Right cardiac atrium (tissue), 5 donors: ENCODE results near the gene FBXO3. TPM values are rescaled to one million over a fixed set of nuclear protein-coding genes. Genes with fewer than 3 reads are reported as not detected.
A peak's percentile ranks its signal among the peaks of the same experiment; 100 is the strongest.

ENCODE experiments used
- ATAC-seq, 2 donors: fragments of 200-7000 bp; cut with Tn5 transposase; one replicate each; pipeline versions ENCODE4 v1.8.0 to v1.9.1; 2020; ENCODE audit warnings: moderate library complexity in 2 of 2, mild to moderate bottlenecking in 1 of 2
- DNase-seq, 3 donors: peaks; one replicate each; pipeline ENCODE4 v3.0.0-alpha.2; 2020
- H3K27ac ChIP-seq: one replicate; pipeline ENCODE4 v1.5.1; 2013; ENCODE audit warnings: mild to moderate bottlenecking, low read length, control low read depth, moderate library complexity
- H3K27me3 ChIP-seq: one replicate; pipeline ENCODE4 v1.6.1; 2013; ENCODE audit not compliant: control insufficient read depth, insufficient read depth
- H3K4me1 ChIP-seq: one replicate; pipeline ENCODE4 v1.6.1; 2013; ENCODE audit warnings: low read length; ENCODE audit not compliant: control insufficient read depth, insufficient read depth
- H3K4me3 ChIP-seq: one replicate; pipeline ENCODE4 v1.5.1; 2013; ENCODE audit warnings: low read length, control low read depth
- H3K9me3 ChIP-seq: one replicate; pipeline ENCODE4 v1.6.1; 2013; ENCODE audit warnings: low read length; ENCODE audit not compliant: control insufficient read depth
- WGBS: extraction: QIAGEN DNeasy Blood & Tissue Kit; methylation state at CpG from one replicate; pipeline ENCODE4 v1.1.7; 2013; 5-methylcytosine and 5-hydroxymethylcytosine counted together
- intact Hi-C, 4 donors: fragments of 100-400 bp; cut with DNase I; formaldehyde crosslinking; loops; one replicate each; pipeline versions ENCODE4 v1.11.0 to v1.14.0; 2022 to 2023
- polyA plus RNA-seq: library from polyadenylated mRNA; stranded (reverse); fragments of 200-250 nt; gene quantifications from one replicate; pipeline ENCODE4 v1.2.3, GENCODE V29; 2013
- total RNA-seq, 4 donors: library from RNA; stranded (reverse); fragmentation: NEBNext Ultra II Directional; extraction: Animal tissue kit (Norgen Biotek cat#: 25700); gene quantifications; one replicate each; pipeline ENCODE4 v1.2.1, GENCODE V29; 2021
- donor health status: healthy with polysubstance abuse.
- donor health status: DM: no; HTN: yes; CAD: no.
- donor health status: DM: no; HTN: no; CAD: no.
- donor health status: DM: no; HTN: yes; CAD: no; lungs with severe emphysema.
- donor health status: DM: yes; HTN: yes; CAD: no.

Gene FBXO3
- total and polyA plus RNA-seq, 5 donors = 27.3 to 40.8 (median 38.6) TPM

DNA sequence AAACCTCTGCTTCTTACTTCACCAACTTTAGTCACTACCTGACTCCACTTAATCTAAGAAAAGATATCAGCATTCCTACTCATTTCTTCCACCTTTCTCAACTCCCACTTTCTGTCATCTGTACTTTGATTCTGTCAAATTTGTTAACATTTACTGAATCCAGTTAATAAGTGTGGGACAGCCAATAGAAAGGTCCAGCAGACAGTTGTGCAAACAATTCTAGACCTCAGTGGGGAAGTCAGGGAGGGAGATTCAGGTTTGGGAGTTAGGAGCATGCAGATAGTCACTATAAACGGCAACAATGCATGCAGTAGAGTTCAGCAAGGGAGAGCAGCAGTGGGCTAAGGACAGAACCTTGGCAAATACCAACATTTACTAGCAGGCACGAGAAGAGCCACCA, 4.1 kb downstream of the FBXO3 start:
- H3K27me3 ChIP-seq = no peaks in the 10 kb centered on the region
- DNase-seq (no peak), ATAC-seq (no peak)
- no peak overlapping the region for H3K4me3 ChIP-seq
- H3K4me1 ChIP-seq = peaks cover 5% of the 10 kb centered on the region
- intact Hi-C loops = no loop called here
- no peak overlapping the region for H3K27ac ChIP-seq
- H3K9me3 ChIP-seq = no peaks in the 10 kb centered on the region
- WGBS = 45% methylated on average over 2 of the region's 2 CpGs

DNA sequence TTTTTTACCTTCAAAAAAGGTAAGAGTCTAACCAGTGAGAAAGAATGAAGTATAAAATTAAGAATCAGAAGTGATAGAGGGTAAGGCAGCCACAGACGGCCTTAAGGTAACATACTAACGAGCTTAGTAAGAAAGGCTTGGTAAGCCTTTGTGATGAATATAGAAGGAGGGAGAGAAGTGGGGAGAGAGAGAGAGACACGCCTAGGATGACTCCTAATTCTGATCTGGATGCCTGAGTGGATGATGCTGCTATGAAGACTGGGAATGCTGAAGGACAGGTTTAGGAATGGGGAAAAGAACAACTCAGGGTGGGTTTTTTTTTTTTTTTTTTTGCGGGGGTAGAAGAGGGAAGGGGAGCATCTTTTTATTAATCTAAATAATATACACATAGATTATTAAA, 4.8 kb downstream of the FBXO3 start:
- DNase-seq = no peak
- no peak for ATAC-seq
- no peaks in the 10 kb centered on the region for H3K27me3 ChIP-seq
- 86% methylated on average over 4 of the region's 4 CpGs for WGBS
- intact Hi-C loops = no loop called here
- H3K4me1 ChIP-seq = peaks cover 5% of the 10 kb centered on the region
- no peak overlapping the region for H3K27ac ChIP-seq
- H3K9me3 ChIP-seq = no peaks in the 10 kb centered on the region
- no peak overlapping the region for H3K4me3 ChIP-seq

DNA sequence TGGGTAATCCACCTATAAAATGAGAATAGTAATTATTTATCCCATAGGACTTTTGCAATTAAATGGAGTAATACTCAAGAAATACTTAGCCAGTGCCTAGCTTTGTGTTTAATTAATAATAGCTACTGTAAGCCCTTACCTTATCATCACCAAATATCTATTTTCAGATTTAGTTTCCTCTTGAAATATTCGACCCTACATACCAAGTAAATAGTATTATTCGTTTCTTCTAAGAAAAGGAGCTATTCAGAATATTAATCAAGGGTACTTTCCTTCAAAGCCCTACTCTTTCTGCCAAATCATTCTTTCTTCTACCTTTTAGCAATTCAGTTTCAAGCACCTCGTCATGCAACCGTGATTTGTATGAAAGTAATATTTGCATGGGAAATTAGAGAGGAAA, 6.7 kb downstream of the FBXO3 start:
- intact Hi-C loops = no loop called here
- H3K4me3 ChIP-seq = no peak overlapping the region
- no peak overlapping the region for H3K27ac ChIP-seq
- no peaks in the 10 kb centered on the region for H3K27me3 ChIP-seq
- no peak for ATAC-seq
- 91% methylated on average over 4 of the region's 4 CpGs for WGBS
- peaks cover 4% of the 10 kb centered on the region for H3K4me1 ChIP-seq
- DNase-seq = no peak
- H3K9me3 ChIP-seq = no peaks in the 10 kb centered on the region

DNA sequence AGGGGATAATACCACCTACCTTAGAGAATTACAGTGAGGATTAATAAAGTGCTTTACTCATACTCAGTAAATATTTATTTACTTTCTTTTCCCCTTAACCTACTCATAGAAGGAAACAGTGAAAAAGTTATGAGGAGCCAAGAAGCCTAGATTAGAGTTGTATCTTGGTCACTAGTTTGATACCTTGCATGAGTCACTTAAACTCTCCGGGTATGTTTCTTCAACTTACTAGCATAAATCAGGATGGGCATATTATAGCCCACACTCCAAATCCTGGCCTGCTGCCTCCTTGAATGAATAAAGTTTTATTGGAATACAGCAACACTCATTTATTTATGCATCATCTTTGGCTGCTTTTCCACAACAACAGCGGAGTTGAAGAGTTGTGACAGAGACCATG, 8.2 kb downstream of the FBXO3 start:
- Histone ChIP-seq H3K4me1 (no peaks in the 10 kb centered on the region), H3K4me3 (no peak overlapping the region), H3K27ac (no peak overlapping the region), H3K27me3 (no peaks in the 10 kb centered on the region), H3K9me3 (no peaks in the 10 kb centered on the region)
- 94% methylated on average over 2 of the region's 2 CpGs for WGBS
- intact Hi-C loops = no loop called here
- no peak for DNase-seq
- no peak for ATAC-seq

DNA sequence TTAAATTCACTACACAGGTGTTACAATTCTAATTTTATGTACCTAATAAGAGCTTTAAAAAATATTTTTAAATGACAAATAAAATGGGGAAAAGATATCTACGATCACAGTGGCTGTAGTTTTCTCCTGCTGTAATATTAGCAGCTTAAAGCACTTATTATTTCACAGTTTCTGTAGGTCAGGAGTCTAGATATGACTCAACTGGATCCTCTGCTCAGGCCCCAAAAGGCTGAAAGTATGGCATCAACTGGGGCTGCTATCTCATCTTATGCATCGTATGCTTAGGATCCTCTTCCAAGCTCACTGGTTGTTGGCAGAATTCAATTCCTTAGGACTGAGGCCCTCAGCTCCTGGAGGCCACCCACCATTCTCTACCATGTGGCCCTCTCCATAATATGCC, 12.8 kb downstream of the FBXO3 start:
- Histone ChIP-seq H3K4me1 (no peaks in the 10 kb centered on the region), H3K4me3 (no peak overlapping the region), H3K27ac (no peak overlapping the region), H3K27me3 (no peaks in the 10 kb centered on the region), H3K9me3 (no peaks in the 10 kb centered on the region)
- DNase-seq (no peak), ATAC-seq (no peak)
- intact Hi-C loops = no loop called here
- WGBS = 90% methylated on average over 2 of the region's 2 CpGs

DNA sequence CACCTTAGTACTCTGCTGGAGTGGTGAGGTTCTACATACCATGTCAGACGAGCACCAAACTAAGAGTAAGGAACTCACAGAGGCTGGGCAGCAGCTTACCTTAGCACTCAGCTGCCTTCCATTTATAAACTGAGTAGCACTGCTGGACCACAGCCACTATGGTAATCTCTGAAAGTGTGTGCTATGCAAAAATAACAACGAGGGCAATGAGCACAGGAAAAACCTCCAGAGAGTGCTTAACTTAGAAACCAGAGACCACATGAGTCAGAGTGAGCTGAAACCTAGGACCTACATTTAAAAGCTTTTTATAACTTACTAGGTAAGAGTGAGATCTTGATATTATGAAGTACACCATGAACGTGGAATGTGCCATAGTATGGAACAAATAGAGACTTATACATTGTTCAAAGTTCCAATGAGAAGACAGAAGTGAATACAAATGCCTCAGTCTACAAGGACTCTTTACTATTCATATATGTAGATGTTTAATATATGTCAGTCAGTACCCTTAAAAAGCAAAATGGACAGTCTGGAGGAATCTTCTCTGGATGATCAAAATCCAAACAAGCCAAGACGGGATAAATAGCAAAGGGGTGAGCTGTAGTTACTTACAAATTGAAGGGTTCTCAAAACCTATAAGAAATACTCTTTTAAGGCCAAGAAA, 20.9 kb downstream of the FBXO3 start:
- ATAC-seq = peak; percentile 84 to 88
- H3K9me3 ChIP-seq = no peaks in the 10 kb centered on the region
- WGBS = 41% methylated on average over 4 of the region's 4 CpGs
- peak overlapping the region; percentile 57 for H3K27ac ChIP-seq
- H3K4me1 ChIP-seq = no peaks in the 10 kb centered on the region
- no peaks in the 10 kb centered on the region for H3K27me3 ChIP-seq
- H3K4me3 ChIP-seq = no peak overlapping the region
- no peak for DNase-seq
- intact Hi-C loops = no loop called here

DNA sequence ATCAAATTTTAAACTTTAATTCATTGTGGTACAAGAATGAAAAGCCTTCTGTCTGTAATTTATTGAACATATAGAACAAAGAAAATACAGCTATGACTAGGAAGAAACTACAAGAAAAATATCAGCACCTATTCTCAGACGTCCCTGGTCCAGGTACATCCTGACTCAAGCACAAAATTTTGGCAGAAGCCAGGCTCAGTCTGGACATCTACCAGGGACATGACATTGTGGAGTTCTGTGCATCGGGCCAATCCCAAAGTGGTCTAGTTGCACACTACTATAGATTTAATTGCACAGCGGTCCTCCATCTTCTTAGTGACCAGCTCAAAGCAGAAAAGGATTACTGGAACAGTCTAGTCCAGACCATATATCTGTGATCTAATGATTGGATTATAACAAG, 22.4 kb downstream of the FBXO3 start:
- Histone ChIP-seq H3K4me1 (no peaks in the 10 kb centered on the region), H3K27me3 (no peaks in the 10 kb centered on the region), H3K4me3 (no peak overlapping the region), H3K27ac (no peak overlapping the region), H3K9me3 (no peaks in the 10 kb centered on the region)
- DNase-seq (no peak), ATAC-seq (no peak)
- WGBS = 77% methylated on average over 3 of the region's 3 CpGs
- intact Hi-C loops = no loop called here

DNA sequence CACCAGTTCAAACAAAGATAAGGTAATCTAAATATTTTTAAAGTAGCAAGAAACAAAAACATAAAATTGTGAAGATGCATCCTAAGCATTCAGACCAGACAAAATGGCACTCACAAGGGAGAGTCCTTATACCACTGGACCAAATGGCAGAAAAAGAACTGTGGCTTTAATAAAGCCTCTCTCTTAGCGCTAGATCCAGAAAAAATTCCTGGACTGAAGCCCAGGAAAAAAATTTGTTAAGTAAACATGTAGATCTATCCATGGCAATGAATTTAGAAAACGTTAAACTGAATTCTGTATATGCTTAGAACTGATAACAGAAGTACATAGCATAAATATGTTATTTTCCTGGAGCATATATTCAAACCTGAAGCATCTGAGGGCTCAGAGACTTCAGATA, 26.3 kb downstream of the FBXO3 start:
- WGBS = 22% methylated on average over 2 of the region's 2 CpGs
- intact Hi-C loops = loop anchor here in 3 of 4 donors (10.0 kb wide), 2 partner anchors 203 to 403 kb away; no protein-coding TSS in a partner anchor
- no peak overlapping the region for H3K27ac ChIP-seq

DNA sequence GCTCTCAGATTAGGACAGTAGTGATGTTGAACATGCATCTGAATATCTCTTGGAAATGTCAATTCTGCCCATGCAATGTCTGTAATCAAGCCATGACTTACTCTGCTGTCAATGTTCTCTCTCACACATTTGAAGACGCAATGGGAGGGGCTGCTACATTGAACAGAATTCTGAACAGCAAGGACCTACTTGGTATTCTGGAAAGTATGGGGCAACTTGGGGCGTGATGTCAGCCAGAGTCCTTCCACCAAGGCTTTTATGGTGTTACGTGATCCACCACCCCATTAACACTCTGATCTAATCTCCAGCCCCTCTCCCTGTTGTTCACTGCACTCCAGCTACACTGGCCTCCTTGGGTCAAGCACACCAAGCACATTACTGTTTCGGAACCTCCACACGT, 31.0 kb downstream of the FBXO3 start:
- DNase-seq = no peak
- no peaks in the 10 kb centered on the region for H3K4me1 ChIP-seq
- peak; percentile 42 to 46 for ATAC-seq
- H3K4me3 ChIP-seq = no peak overlapping the region
- no peaks in the 10 kb centered on the region for H3K27me3 ChIP-seq
- no peak overlapping the region for H3K27ac ChIP-seq
- intact Hi-C loops = loop anchor here (5.0 to 10.0 kb wide), 3 partner anchors 198 to 398 kb away; no protein-coding TSS in a partner anchor
- H3K9me3 ChIP-seq = no peaks in the 10 kb centered on the region
- 79% methylated on average over 5 of the region's 5 CpGs for WGBS

More for the DNA sequence above, 26.3 kb downstream of the FBXO3 start:
- DNase-seq (no peak), ATAC-seq (peak; percentile 20 to 33)
- Histone ChIP-seq H3K4me3 (no peak overlapping the region), H3K27me3 (no peaks in the 10 kb centered on the region), H3K4me1 (no peaks in the 10 kb centered on the region), H3K9me3 (no peaks in the 10 kb centered on the region)

DNA sequence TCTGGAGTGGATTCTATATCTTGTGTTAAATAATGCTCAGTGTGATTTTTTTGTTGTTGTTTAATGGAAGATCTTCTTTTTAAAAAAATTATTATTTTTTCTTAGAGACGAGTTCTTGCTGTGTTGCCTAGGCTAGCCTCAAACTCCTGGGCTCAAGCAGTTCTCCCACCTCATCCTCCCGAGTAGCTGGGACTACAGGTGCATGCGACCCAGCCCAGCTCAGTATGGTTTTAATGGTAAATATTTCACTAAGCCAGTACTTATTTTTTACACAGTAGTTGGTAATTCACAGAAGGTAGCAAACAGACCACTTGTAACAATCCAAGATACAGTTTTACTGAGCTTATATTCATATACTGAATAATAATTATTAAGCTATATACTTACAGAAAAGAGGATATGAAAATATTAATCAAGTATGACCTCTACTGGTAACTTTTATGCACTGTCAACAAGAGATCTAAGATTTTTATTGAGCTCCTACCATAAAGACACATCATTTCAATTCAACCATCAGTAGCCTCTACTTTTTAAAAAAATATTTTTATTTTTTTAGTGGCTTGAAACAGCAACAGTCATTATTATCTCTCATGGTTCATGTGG, 32.0 kb downstream of the FBXO3 start:
- H3K9me3 ChIP-seq = no peaks in the 10 kb centered on the region
- peaks cover 2% of the 10 kb centered on the region for H3K4me1 ChIP-seq
- DNase-seq (no peak), ATAC-seq (peak; percentile 42 to 43)
- no peak overlapping the region for H3K27ac ChIP-seq
- H3K4me3 ChIP-seq = no peak overlapping the region
- intact Hi-C loops = loop anchor here (5.0 to 10.0 kb wide), 3 partner anchors 198 to 398 kb away; no protein-coding TSS in a partner anchor
- 71% methylated on average over 3 of the region's 3 CpGs for WGBS
- H3K27me3 ChIP-seq = no peaks in the 10 kb centered on the region

DNA sequence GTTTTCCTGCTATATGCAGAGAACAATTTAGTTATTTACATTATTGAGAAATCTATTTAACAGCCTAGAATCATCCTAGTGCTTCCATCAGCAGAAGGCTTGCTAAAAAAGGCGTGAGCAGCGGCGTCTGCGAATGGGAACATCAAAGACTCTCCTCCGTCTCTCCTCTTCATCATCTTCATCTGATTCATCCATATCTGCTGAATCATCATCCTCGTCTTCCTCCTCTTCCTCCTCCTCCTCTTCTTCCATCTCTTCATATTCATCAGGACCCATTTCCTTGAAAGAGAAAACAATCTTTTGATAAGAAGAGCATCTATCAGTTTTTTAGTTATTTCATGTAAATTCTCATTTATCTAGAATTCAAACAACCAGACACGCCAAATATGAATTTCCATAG, 32.5 kb downstream of the FBXO3 start:
- ATAC-seq = no peak
- Histone ChIP-seq H3K4me1 (peaks cover 4% of the 10 kb centered on the region), H3K27ac (no peak overlapping the region), H3K9me3 (no peaks in the 10 kb centered on the region), H3K4me3 (no peak overlapping the region), H3K27me3 (no peaks in the 10 kb centered on the region)
- 87% methylated on average over 7 of the region's 7 CpGs for WGBS
- DNase-seq = no peak
- intact Hi-C loops = loop anchor here (5.0 to 10.0 kb wide), 3 partner anchors 197 to 397 kb away; no protein-coding TSS in a partner anchor
